Stimulated activated CD4-positive, alpha-beta T cell treated with anti-CD3 and anti-CD28 coated beads, Interleukin-4, amount 100 ng/mL, for 4 hours (primary cell): ENCODE results near the gene PPP1R3E.
"Not testable (repeated sequence)": the region's sequence is repeated elsewhere in the genome, so short reads cannot be mapped to it uniquely, and the experiment has no call there.

Source experiments
- DNase-seq, 2 experiments: peaks; one replicate each; pipeline ENCODE4 v3.0.0-alpha.2; 2020

The PPP1R3E gene

GRCh38 chr14:23302290-23303225 lies at the start of gene PPP1R3E:
Gene PPP1R3E (minus strand): TSS chr14:23302859. CDS start chr14:23302576, 283 bp downstream.
- DNase-seq, result peak; percentile 84 to 93

- no peak for DNase-seq
These were observed 49.2 kb upstream of the PPP1R3E start for GRCh38 chr14:23351681-23352505.

- DNase-seq, result no peak
These were observed 46.6 kb upstream of the PPP1R3E start for GRCh38 chr14:23349156-23349845.

- no peak for DNase-seq
These were observed 45.6 kb upstream of the PPP1R3E start for GRCh38 chr14:23348297-23348655.

GRCh38 chr14:23347406-23348296 lies 45.0 kb upstream of the PPP1R3E start:
- no peak for DNase-seq

- DNase-seq, result no peak
These were observed 44.2 kb upstream of the PPP1R3E start for GRCh38 chr14:23346693-23347405.

GRCh38 chr14:23345987-23346692 lies 43.5 kb upstream of the PPP1R3E start:
- DNase-seq, result no peak

GRCh38 chr14:23344481-23344880 lies 41.8 kb upstream of the PPP1R3E start:
- DNase-seq, result no peak

- no peak for DNase-seq
These were observed 37.0 kb upstream of the PPP1R3E start for GRCh38 chr14:23339506-23340268.

- no peak for DNase-seq
These were observed 33.0 kb upstream of the PPP1R3E start for GRCh38 chr14:23335623-23336022.

GRCh38 chr14:23327947-23328744 lies 25.5 kb upstream of the PPP1R3E start:
- peak; percentile 42 to 65 for DNase-seq

GRCh38 chr14:23326491-23327332 lies 24.1 kb upstream of the PPP1R3E start:
- no peak for DNase-seq

- DNase-seq, result not testable (repeated sequence)
These were observed 23.1 kb upstream of the PPP1R3E start for GRCh38 chr14:23325746-23326145.

GRCh38 chr14:23324993-23325392 lies 22.3 kb upstream of the PPP1R3E start:
- no peak for DNase-seq

- no peak for DNase-seq
These were observed 21.8 kb upstream of the PPP1R3E start for GRCh38 chr14:23324455-23324846.

- no peak for DNase-seq
These were observed 21.3 kb upstream of the PPP1R3E start for GRCh38 chr14:23323838-23324454.
